Activated CD4-positive, alpha-beta memory T cell treated with anti-CD3 and anti-CD28 coated beads for 36 hours (primary cell): Measurements from ENCODE around the gene CERCAM. TPM values are rescaled to one million over a fixed set of nuclear protein-coding genes. Genes with fewer than 3 reads are reported as not detected.
"Not testable (repeated sequence)": the region's sequence is repeated elsewhere in the genome, so short reads cannot be mapped to it uniquely, and the experiment has no call there.

Experiments used
- CTCF ChIA-PET: fragments of 350-600 bp; sonication (Branson Sonifier 250); formaldehyde crosslinking; loops from one replicate; lab custom pipeline; 2021; ENCODE audit warnings: antibody characterized with exemption, inconsistent platforms; lab: Charles Lee
- POLR2A ChIA-PET: fragments of 350-600 bp; sonication (Branson Sonifier 250); formaldehyde crosslinking; loops from one replicate; lab custom pipeline; 2021; ENCODE audit warnings: antibody characterized with exemption; lab: Charles Lee
- DNase-seq: peaks from one replicate; pipeline ENCODE4 v3.0.0-alpha.2; 2020
- H3K27ac Mint-ChIP-seq: one replicate; pipeline ENCODE4 v1.8.0; 2021; ENCODE audit warnings: mixed read lengths
- H3K27me3 Mint-ChIP-seq: one replicate; pipeline ENCODE4 v1.8.0; 2021; ENCODE audit warnings: mixed read lengths
- H3K36me3 Mint-ChIP-seq: one replicate; pipeline ENCODE4 v1.8.0; 2021; ENCODE audit warnings: mixed read lengths
- H3K4me1 Mint-ChIP-seq: one replicate; pipeline ENCODE4 v1.8.0; 2021; ENCODE audit warnings: low read depth, mixed read lengths
- H3K4me3 Mint-ChIP-seq: one replicate; pipeline ENCODE4 v1.8.0; 2021; ENCODE audit warnings: mild to moderate bottlenecking, mixed read lengths
- H3K9me3 Mint-ChIP-seq: one replicate; pipeline ENCODE4 v1.8.0; 2021; ENCODE audit warnings: mixed read lengths
- intact Hi-C: fragments of 100-400 bp; cut with micrococcal nuclease; formaldehyde crosslinking; loops from one replicate; pipeline ENCODE4 v1.15.1; 2023
- total RNA-seq, 2 experiments: library from RNA; stranded (reverse); gene quantifications; one replicate each; pipeline ENCODE4 v1.2.3, GENCODE V29; 2021

CERCAM gene
- total RNA-seq, 2 experiments from 2014 or later, result 1.0 to 1.1 TPM

DNA sequence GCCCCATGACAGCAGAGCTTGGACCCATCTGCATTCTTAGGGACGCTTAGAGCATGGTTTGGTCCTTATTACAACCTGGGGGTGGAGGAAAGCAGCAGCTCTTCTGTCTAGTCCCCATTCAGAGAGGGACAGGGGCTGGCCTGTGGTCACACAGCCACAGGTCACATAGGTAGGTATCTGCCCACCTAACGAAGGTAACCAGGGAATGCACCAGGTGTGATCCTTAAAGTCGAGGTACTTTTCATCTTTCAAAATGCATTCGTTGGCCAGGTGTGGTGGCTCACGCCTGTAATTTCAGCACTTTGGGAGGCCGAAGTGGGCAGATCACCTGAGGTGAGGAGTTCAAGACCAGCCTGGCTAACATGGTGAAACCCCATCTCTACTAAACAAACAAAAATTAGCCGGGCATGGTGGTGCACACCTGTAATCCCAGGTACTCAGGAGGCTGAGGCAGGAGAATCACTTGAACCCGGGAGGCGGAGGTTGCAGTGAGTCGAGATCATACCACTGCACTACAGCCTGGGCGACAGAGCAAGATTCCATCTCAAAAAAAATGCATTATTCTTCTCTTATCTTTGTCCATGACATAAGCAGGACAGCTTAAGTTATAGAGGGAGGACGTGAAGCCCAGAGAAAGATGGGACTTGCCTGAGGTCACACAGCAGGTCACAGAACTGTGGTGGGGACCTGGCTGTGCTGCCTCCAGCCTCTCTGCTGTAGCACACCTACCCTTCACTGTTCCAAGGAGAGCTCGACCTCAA, 1.5 kb downstream of the CERCAM start:
- peaks cover 16% of the 10 kb centered on the region for H3K27me3 Mint-ChIP-seq
- H3K4me3 Mint-ChIP-seq, intact Hi-C loops, H3K9me3 Mint-ChIP-seq, H3K36me3 Mint-ChIP-seq, H3K27ac Mint-ChIP-seq, H3K4me1 Mint-ChIP-seq, POLR2A ChIA-PET, DNase-seq: not testable (repeated sequence)
- CTCF ChIA-PET, result interaction anchor here (1.3 to 1.5 kb wide), 2 partner anchors 17 to 127 kb away, joined by 3 read pairs; no protein-coding TSS in a partner anchor

DNA sequence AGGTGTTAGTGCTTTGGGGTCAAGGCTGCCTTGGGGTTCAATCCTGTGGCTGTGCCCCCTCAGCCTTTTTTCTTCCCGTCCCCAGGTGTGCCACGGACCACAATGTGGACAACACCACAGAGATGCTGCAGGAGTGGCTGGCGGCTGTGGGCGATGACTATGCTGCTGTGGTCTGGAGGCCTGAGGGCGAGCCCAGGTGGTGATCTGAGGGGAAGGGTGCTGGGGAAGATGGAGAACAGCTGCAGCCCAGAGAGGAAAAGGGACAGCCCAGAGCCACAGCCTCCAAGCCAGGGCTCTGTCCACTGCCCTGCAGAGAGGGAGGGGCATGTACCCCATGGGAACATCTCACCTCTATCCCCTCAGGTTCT, 2.1 kb downstream of the CERCAM start:
- H3K36me3 Mint-ChIP-seq, result no peaks in the 10 kb centered on the region
- no peak for DNase-seq
- H3K9me3 Mint-ChIP-seq, result no peaks in the 10 kb centered on the region
- intact Hi-C loops, result no loop called here
- no peak overlapping the region for H3K27ac Mint-ChIP-seq
- H3K4me1 Mint-ChIP-seq, result peaks cover 9% of the 10 kb centered on the region
- ChIA-PET CTCF (interaction anchor here (1.3 to 1.5 kb wide), 2 partner anchors 16 to 128 kb away, joined by 3 read pairs; no protein-coding TSS in a partner anchor), POLR2A (no interaction called here)
- no peak overlapping the region for H3K4me3 Mint-ChIP-seq
- peaks cover 12% of the 10 kb centered on the region for H3K27me3 Mint-ChIP-seq

GRCh38 chr9:128423356-128423755, 2.7 kb downstream of the CERCAM start:
- H3K36me3 Mint-ChIP-seq, H3K4me1 Mint-ChIP-seq, DNase-seq, intact Hi-C loops, H3K4me3 Mint-ChIP-seq, H3K9me3 Mint-ChIP-seq, POLR2A ChIA-PET, H3K27ac Mint-ChIP-seq: not testable (repeated sequence)
- peaks cover 12% of the 10 kb centered on the region for H3K27me3 Mint-ChIP-seq
- CTCF ChIA-PET, result interaction anchor here (1.3 to 1.5 kb wide), 2 partner anchors 15 to 129 kb away, joined by 3 read pairs; no protein-coding TSS in a partner anchor

DNA sequence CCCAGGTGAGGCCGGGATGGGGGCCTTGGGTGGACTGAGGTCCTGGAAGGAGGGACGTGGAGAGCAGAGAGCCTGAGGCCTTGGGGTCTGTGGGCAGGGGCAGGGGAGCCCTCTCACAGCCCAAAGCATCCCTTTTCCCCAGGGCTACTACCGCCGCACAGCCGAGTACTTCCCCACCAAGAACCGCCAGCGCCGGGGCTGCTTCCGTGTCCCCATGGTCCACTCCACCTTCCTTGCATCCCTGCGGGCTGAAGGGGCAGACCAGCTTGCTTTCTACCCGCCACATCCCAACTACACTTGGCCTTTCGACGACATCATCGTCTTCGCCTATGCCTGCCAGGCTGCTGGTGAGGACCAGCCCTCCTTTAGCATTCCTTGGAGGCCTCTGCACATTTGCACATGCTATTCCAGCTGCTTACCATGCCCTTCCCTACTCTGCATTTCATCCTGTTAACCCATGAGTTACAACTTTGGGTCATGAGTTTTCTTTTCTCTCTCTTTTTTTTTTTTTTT, 3.7 kb downstream of the CERCAM start:
- ChIA-PET CTCF (interaction anchor here (0.7 kb wide), 1 partner anchor 85 kb away, joined by 3 read pairs; no protein-coding TSS in a partner anchor), POLR2A (no interaction called here)
- Mint-ChIP-seq H3K27ac (no peak overlapping the region), H3K36me3 (no peaks in the 10 kb centered on the region), H3K4me1 (peaks cover 6% of the 10 kb centered on the region), H3K4me3 (no peak overlapping the region), H3K27me3 (peaks cover 6% of the 10 kb centered on the region), H3K9me3 (no peaks in the 10 kb centered on the region)
- intact Hi-C loops, result no loop called here
- DNase-seq, result no peak

GRCh38 chr9:128428644-128429512, 8.2 kb downstream of the CERCAM start:
- intact Hi-C loops, result no loop called here
- Mint-ChIP-seq H3K9me3 (no peaks in the 10 kb centered on the region), H3K36me3 (no peaks in the 10 kb centered on the region), H3K4me3 (no peak overlapping the region), H3K27ac (no peak overlapping the region), H3K27me3 (no peaks in the 10 kb centered on the region), H3K4me1 (no peaks in the 10 kb centered on the region)
- no peak for DNase-seq
- CTCF ChIA-PET, result interaction anchor here (0.7 kb wide), 1 partner anchor 155 kb away, joined by 3 read pairs; no protein-coding TSS in a partner anchor
- POLR2A ChIA-PET, result no interaction called here

GRCh38 chr9:128429513-128430086, 8.9 kb downstream of the CERCAM start:
- intact Hi-C loops, result no loop called here
- H3K36me3 Mint-ChIP-seq, result no peaks in the 10 kb centered on the region
- no peaks in the 10 kb centered on the region for H3K4me1 Mint-ChIP-seq
- no peaks in the 10 kb centered on the region for H3K27me3 Mint-ChIP-seq
- no peak overlapping the region for H3K27ac Mint-ChIP-seq
- ChIA-PET CTCF (interaction anchor here (0.7 kb wide), 1 partner anchor 154 kb away, joined by 3 read pairs; no protein-coding TSS in a partner anchor), POLR2A (no interaction called here)
- no peak for DNase-seq
- H3K4me3 Mint-ChIP-seq, result no peak overlapping the region
- H3K9me3 Mint-ChIP-seq, result no peaks in the 10 kb centered on the region

DNA sequence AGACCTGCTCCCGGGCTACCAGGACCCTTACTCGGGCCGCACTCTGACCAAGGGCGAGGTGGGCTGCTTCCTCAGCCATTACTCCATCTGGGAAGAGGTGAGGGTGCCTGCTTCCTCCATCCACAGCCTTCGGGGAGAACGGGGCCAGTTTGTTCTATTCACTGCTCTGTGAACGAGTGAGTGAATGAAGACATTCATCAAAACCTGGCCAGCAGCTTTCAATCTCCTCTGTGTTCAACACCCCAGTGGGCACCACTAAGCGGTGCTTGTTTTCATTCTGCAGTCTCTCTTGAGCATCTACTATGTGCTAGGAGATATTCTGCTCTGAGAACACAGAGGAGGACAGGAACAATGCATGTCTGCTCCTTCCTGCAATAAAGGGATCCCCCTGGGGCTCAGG, 10.6 kb downstream of the CERCAM start:
- no peak overlapping the region for H3K4me3 Mint-ChIP-seq
- no peaks in the 10 kb centered on the region for H3K36me3 Mint-ChIP-seq
- CTCF ChIA-PET, result interaction anchor here (0.5 to 0.9 kb wide), 2 partner anchors 8 to 19 kb away, joined by 3 read pairs; no protein-coding TSS in a partner anchor
- intact Hi-C loops, result no loop called here
- H3K27ac Mint-ChIP-seq, result no peak overlapping the region
- no peak for DNase-seq
- POLR2A ChIA-PET, result no interaction called here
- H3K9me3 Mint-ChIP-seq, result no peaks in the 10 kb centered on the region
- H3K27me3 Mint-ChIP-seq, result no peaks in the 10 kb centered on the region
- no peaks in the 10 kb centered on the region for H3K4me1 Mint-ChIP-seq

DNA sequence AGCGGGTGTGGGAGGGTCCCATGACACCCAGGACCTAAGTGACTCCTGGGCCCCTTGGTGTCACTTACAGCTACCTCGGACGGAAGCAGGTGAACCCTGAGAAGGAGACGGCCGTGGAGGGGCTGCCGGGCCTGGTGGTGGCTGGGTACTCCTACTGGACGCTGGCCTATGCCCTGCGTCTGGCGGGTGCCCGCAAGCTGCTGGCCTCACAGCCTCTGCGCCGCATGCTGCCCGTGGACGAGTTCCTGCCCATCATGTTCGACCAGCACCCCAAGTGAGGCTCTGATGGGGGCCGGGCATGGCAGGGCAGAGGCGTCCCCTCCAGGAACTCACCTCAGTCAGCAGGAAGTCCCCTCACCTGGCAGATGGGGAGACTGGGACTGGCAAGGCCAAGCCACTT, 13.7 kb downstream of the CERCAM start:
- CTCF ChIA-PET, result interaction anchor here (0.9 kb wide), 1 partner anchor 14 kb away, joined by 3 read pairs; no protein-coding TSS in a partner anchor
- H3K9me3 Mint-ChIP-seq, result no peaks in the 10 kb centered on the region
- POLR2A ChIA-PET, result no interaction called here
- intact Hi-C loops, result no loop called here
- H3K27ac Mint-ChIP-seq, result no peak overlapping the region
- no peak overlapping the region for H3K4me3 Mint-ChIP-seq
- no peak for DNase-seq
- peaks cover 4% of the 10 kb centered on the region for H3K4me1 Mint-ChIP-seq
- no peaks in the 10 kb centered on the region for H3K36me3 Mint-ChIP-seq
- H3K27me3 Mint-ChIP-seq, result no peaks in the 10 kb centered on the region

GRCh38 chr9:128435611-128436010, 15.0 kb downstream of the CERCAM start:
- Mint-ChIP-seq H3K27ac (no peak overlapping the region), H3K4me3 (no peak overlapping the region), H3K4me1 (peaks cover 4% of the 10 kb centered on the region), H3K9me3 (no peaks in the 10 kb centered on the region), H3K27me3 (no peaks in the 10 kb centered on the region), H3K36me3 (no peaks in the 10 kb centered on the region)
- no peak for DNase-seq
- ChIA-PET POLR2A (no interaction called here), CTCF (interaction anchor here (1.1 kb wide), 1 partner anchor 10 kb away, joined by 4 read pairs; no protein-coding TSS in a partner anchor)
- intact Hi-C loops, result no loop called here

GRCh38 chr9:128438343-128439109, 17.9 kb downstream of the CERCAM start:
- CTCF ChIA-PET, result interaction anchor here (0.6 to 3.3 kb wide), 34 partner anchors 8 to 891 kb away, joined by 3 to 24 read pairs (median 3); partner anchors contain the start of genes CERCAM, GLE1 and ODF2
- intact Hi-C loops, result no loop called here
- no peaks in the 10 kb centered on the region for H3K9me3 Mint-ChIP-seq
- H3K36me3 Mint-ChIP-seq, result no peaks in the 10 kb centered on the region
- peak overlapping the region; percentile 5 for H3K27ac Mint-ChIP-seq
- no peaks in the 10 kb centered on the region for H3K27me3 Mint-ChIP-seq
- POLR2A ChIA-PET, result no interaction called here
- DNase-seq, result peak; percentile 89
- H3K4me1 Mint-ChIP-seq, result peaks cover 4% of the 10 kb centered on the region
- no peak overlapping the region for H3K4me3 Mint-ChIP-seq

- H3K9me3 Mint-ChIP-seq, result no peaks in the 10 kb centered on the region
- peaks cover 4% of the 10 kb centered on the region for H3K4me1 Mint-ChIP-seq
- H3K4me3 Mint-ChIP-seq, result no peak overlapping the region
- H3K27ac Mint-ChIP-seq, result no peak overlapping the region
- intact Hi-C loops, result no loop called here
- H3K36me3 Mint-ChIP-seq, result no peaks in the 10 kb centered on the region
- ChIA-PET CTCF (interaction anchor here (0.6 to 3.3 kb wide), 29 partner anchors 8 to 892 kb away, joined by 3 to 24 read pairs (median 3); partner anchors contain the start of genes CERCAM, GLE1 and ODF2), POLR2A (no interaction called here)
- H3K27me3 Mint-ChIP-seq, result no peaks in the 10 kb centered on the region
- DNase-seq, result no peak
These were observed 18.6 kb downstream of the CERCAM start for GRCh38 chr9:128439273-128439672.
